H9 (cell line): Measurements from ENCODE around the gene NRXN2. TPM values are rescaled to one million over a fixed set of nuclear protein-coding genes. Genes with fewer than 3 reads are reported as not detected.

ENCODE experiments used
- DNase-seq: peaks from one replicate; pipeline ENCODE4 v3.0.0-alpha.2; 2017
- H2AFZ ChIP-seq: one replicate; pipeline ENCODE4 v1.6.1; 2013; ENCODE audit warnings: mild to moderate bottlenecking, low read length, control low read depth, moderate library complexity
- H2AK5ac ChIP-seq: 2 replicates; pipeline ENCODE4 v1.6.1; 2013; ENCODE audit warnings: low read length, control low read depth, mixed read lengths; ENCODE audit not compliant: insufficient read length
- H2BK120ac ChIP-seq: one replicate; pipeline ENCODE4 v1.6.1; 2013; ENCODE audit warnings: low read depth, mild to moderate bottlenecking, low read length, control low read depth, inconsistent platforms; ENCODE audit not compliant: poor library complexity, severe bottlenecking
- H2BK12ac ChIP-seq: 2 replicates; pipeline ENCODE4 v1.6.1; 2013; ENCODE audit warnings: low read length, control low read depth, mixed read lengths, low read depth; ENCODE audit not compliant: insufficient read length
- H2BK15ac ChIP-seq: 2 replicates; pipeline ENCODE4 v1.6.1; 2013; ENCODE audit warnings: low read depth, low read length, control low read depth
- H2BK20ac ChIP-seq: one replicate; pipeline ENCODE4 v1.6.1; 2013; ENCODE audit warnings: low read depth, mild to moderate bottlenecking, low read length, control low read depth, inconsistent platforms; ENCODE audit not compliant: poor library complexity, severe bottlenecking
- H2BK5ac ChIP-seq: 2 replicates; pipeline ENCODE4 v1.6.1; 2013; ENCODE audit warnings: low read length, control low read depth, mixed read lengths; ENCODE audit not compliant: insufficient read length
- H3K14ac ChIP-seq: 2 replicates; pipeline ENCODE4 v1.6.1; 2013; ENCODE audit warnings: low read length, control low read depth; ENCODE audit not compliant: insufficient read depth
- H3K18ac ChIP-seq: 2 replicates; pipeline ENCODE4 v1.6.1; 2013; ENCODE audit warnings: low read depth, mild to moderate bottlenecking, mixed read lengths, low read length, control low read depth; ENCODE audit not compliant: insufficient read length
- H3K23ac ChIP-seq: 2 replicates; pipeline ENCODE4 v1.6.1; 2013; ENCODE audit warnings: low read length, control low read depth, mixed read lengths, low read depth; ENCODE audit not compliant: insufficient read length
- H3K23me2 ChIP-seq: 2 replicates; pipeline ENCODE4 v1.6.1; 2013; ENCODE audit warnings: low read depth, mild to moderate bottlenecking, mixed read lengths, low read length, control low read depth; ENCODE audit not compliant: insufficient read length, poor library complexity, severe bottlenecking
- H3K27ac ChIP-seq: 2 replicates; pipeline ENCODE4 v1.5.1; 2013; ENCODE audit warnings: low read length, control low read depth, mixed read lengths, low read depth; ENCODE audit not compliant: insufficient read length
- H3K27me3 ChIP-seq: 2 replicates; pipeline ENCODE4 v1.6.1; 2013; ENCODE audit warnings: low read length, control low read depth, inconsistent platforms; ENCODE audit not compliant: insufficient read depth
- H3K4ac ChIP-seq: 2 replicates; pipeline ENCODE4 v1.6.1; 2013; ENCODE audit warnings: low read depth, mild to moderate bottlenecking, control low read depth, inconsistent platforms, low read length, moderate library complexity
- H3K4me1 ChIP-seq: 2 replicates; pipeline ENCODE4 v1.6.1; 2013; ENCODE audit warnings: low read length, control low read depth, inconsistent platforms; ENCODE audit not compliant: insufficient read depth
- H3K4me2 ChIP-seq: 2 replicates; pipeline ENCODE4 v1.6.1; 2013; ENCODE audit warnings: low read length, control low read depth, mixed read lengths; ENCODE audit not compliant: insufficient read length, insufficient read depth
- H3K56ac ChIP-seq: 2 replicates; pipeline ENCODE4 v1.6.1; 2013; ENCODE audit warnings: low read depth, mild to moderate bottlenecking, mixed read lengths, low read length, control low read depth; ENCODE audit not compliant: insufficient read length
- H3K79me1 ChIP-seq: 2 replicates; pipeline ENCODE4 v1.6.1; 2013; ENCODE audit warnings: low read depth, mild to moderate bottlenecking, moderate library complexity, low read length, control low read depth, inconsistent platforms; ENCODE audit not compliant: insufficient read depth, poor library complexity, severe bottlenecking
- H3K79me2 ChIP-seq: 2 replicates; pipeline ENCODE4 v1.6.1; 2013; ENCODE audit warnings: low read length, control low read depth, inconsistent platforms; ENCODE audit not compliant: insufficient read depth
- H3K9ac ChIP-seq: 2 replicates; pipeline ENCODE4 v1.6.1; 2013; ENCODE audit warnings: low read length, control low read depth, mixed read lengths; ENCODE audit not compliant: insufficient read length; ENCODE audit errors: extremely low read depth
- H3K9me3 ChIP-seq: one replicate; pipeline ENCODE4 v1.6.1; 2013; ENCODE audit warnings: low read depth, low read length, inconsistent platforms; ENCODE audit not compliant: control insufficient read depth
- H3T11ph ChIP-seq: one replicate; pipeline ENCODE4 v1.6.1; 2013; ENCODE audit warnings: mild to moderate bottlenecking, low read length, control low read depth, inconsistent platforms
- H4K20me1 ChIP-seq: one replicate; pipeline ENCODE4 v1.6.1; 2013; ENCODE audit not compliant: control insufficient read depth, insufficient read length, insufficient read depth
- H4K5ac ChIP-seq: 2 replicates; pipeline ENCODE4 v1.6.1; 2013; ENCODE audit warnings: low read depth, mild to moderate bottlenecking, mixed read lengths, low read length, control low read depth; ENCODE audit not compliant: insufficient read length
- H4K8ac ChIP-seq: replicated peaks from 2 replicates; pipeline ENCODE4 v1.6.1; 2013; ENCODE audit warnings: low read length, control low read depth, mixed read lengths, low read depth; ENCODE audit not compliant: insufficient read length
- H4K91ac ChIP-seq: 2 replicates; pipeline ENCODE4 v1.6.1; 2013; ENCODE audit warnings: low read depth, mild to moderate bottlenecking, moderate library complexity, mixed read lengths, low read length, control low read depth; ENCODE audit not compliant: insufficient read length
- H3K27ac Mint-ChIP-seq, 3 experiments: 2 replicates in 2 of 3; 3 replicates in 1 of 3; pipeline ENCODE4 v1.8.0; 2020 to 2021; ENCODE audit warnings: mixed read lengths in 3 of 3, mild to moderate bottlenecking in 1 of 3, moderate library complexity in 1 of 3
- H3K27me3 Mint-ChIP-seq: 2 replicates; pipeline ENCODE4 v1.8.0; 2021; ENCODE audit warnings: low read depth, mild to moderate bottlenecking, moderate library complexity, mixed read lengths
- H3K36me3 Mint-ChIP-seq, 3 experiments: 2 replicates in 2 of 3; 3 replicates in 1 of 3; pipeline ENCODE4 v1.8.0; 2020 to 2021; ENCODE audit warnings: low read depth in 3 of 3, mixed read lengths in 3 of 3; ENCODE audit not compliant: insufficient read depth in 1 of 3
- H3K4me1 Mint-ChIP-seq, 2 experiments: 2 replicates each; pipeline ENCODE4 v1.8.0; 2020; ENCODE audit warnings: mixed read lengths in 2 of 2
- H3K4me3 Mint-ChIP-seq, 2 experiments: 2 replicates in 1 of 2; 3 replicates in 1 of 2; pipeline ENCODE4 v1.8.0; 2020 to 2021; ENCODE audit warnings: mild to moderate bottlenecking in 2 of 2, mixed read lengths in 2 of 2, moderate library complexity in 1 of 2
- H3K9me3 Mint-ChIP-seq, 2 experiments: 2 replicates in 1 of 2; 3 replicates in 1 of 2; pipeline ENCODE4 v1.8.0; 2020; ENCODE audit warnings: mild to moderate bottlenecking in 2 of 2, mixed read lengths in 2 of 2, moderate library complexity in 1 of 2
- CTCF ChIP-seq: fragments of 200-600 bp; sonication (generic); conservative IDR thresholded peaks from 3 replicates; pipeline ENCODE4 v1.8.0; 2021; ENCODE audit warnings: antibody characterized with exemption, mild to moderate bottlenecking
- WGBS: extraction: QIAGEN DNeasy Blood & Tissue Kit; methylation state at CpG from one replicate; pipeline ENCODE4 v1.1.7; 2013; ENCODE audit warnings: missing lambda C conversion rate, low lambda C conversion rate, mixed read lengths; ENCODE audit not compliant: insufficient read length; ENCODE audit errors: extremely low coverage; 5-methylcytosine and 5-hydroxymethylcytosine counted together
- total RNA-seq: library from RNA; stranded (reverse); gene quantifications from 2 replicates; pipeline ENCODE4 v1.2.1, GENCODE V29; 2021

NRXN2 gene
- total RNA-seq, 1 experiment from 2014 or later = 3.9 TPM

- H3K4ac ChIP-seq = no peak overlapping the region
- H3K27ac Mint-ChIP-seq = no peak overlapping the region
- H3K9me3 ChIP-seq = no peaks in the 10 kb centered on the region
- no peaks in the 10 kb centered on the region for H3K4me1 Mint-ChIP-seq
- no peak overlapping the region for H2BK5ac ChIP-seq
- H3K18ac ChIP-seq = no peak overlapping the region
- H3K4me2 ChIP-seq = no peak overlapping the region
- no peak overlapping the region for H2BK12ac ChIP-seq
- no peak overlapping the region; the same call in 1 of the 2 replicates for H3K14ac ChIP-seq
- H2AFZ ChIP-seq = no peak overlapping the region
- H4K8ac ChIP-seq = no peak overlapping the region
- H3K79me1 ChIP-seq = no peaks in the 10 kb centered on the region
- no peak for DNase-seq
- H3K9me3 Mint-ChIP-seq = peaks cover 3 to 7% of the 10 kb centered on the region in 2 experiments; a peak in 4 of 5 replicates
- no peak overlapping the region for H4K5ac ChIP-seq
- no peak overlapping the region for H4K91ac ChIP-seq
- no peak overlapping the region for H3K4me3 Mint-ChIP-seq
- H2BK15ac ChIP-seq = no peak overlapping the region
- H3K23me2 ChIP-seq = no peaks in the 10 kb centered on the region
- no peak overlapping the region for H2BK120ac ChIP-seq
- H3T11ph ChIP-seq = no peak overlapping the region
- no peaks in the 10 kb centered on the region for H4K20me1 ChIP-seq
- H3K9ac ChIP-seq = no peak overlapping the region
- H3K27me3 ChIP-seq = no peaks in the 10 kb centered on the region
- TF ChIP-seq CTCF = no peak
- H3K27ac ChIP-seq = no peak overlapping the region
- H3K79me2 ChIP-seq = no peaks in the 10 kb centered on the region
- no peak overlapping the region for H2BK20ac ChIP-seq
- no peak overlapping the region for H3K56ac ChIP-seq
- no peaks in the 10 kb centered on the region for H3K4me1 ChIP-seq
- H2AK5ac ChIP-seq = no peak overlapping the region
- peaks cover 26% of the 10 kb centered on the region for H3K27me3 Mint-ChIP-seq
- no peak overlapping the region for H3K23ac ChIP-seq
- no CpG with 5 or more reads among the region's 32 CpGs for WGBS
- no peaks in the 10 kb centered on the region; a peak in 2 of 7 replicates for H3K36me3 Mint-ChIP-seq
Measured at GRCh38 chr11:64593156-64594105, 129.6 kb downstream of the NRXN2 start.
